Measurements from ENCODE around the gene HIRA. TPM values are rescaled to one million over a fixed set of nuclear protein-coding genes. Genes with fewer than 3 reads are reported as not detected.

HIRA gene
- total and polyA plus RNA-seq, 9 of the 15 experiments (the other 6 are each of a cell fraction or from before 2014, with no cell fraction given) = 0.96 to 132 (median 58.4) TPM

DNA sequence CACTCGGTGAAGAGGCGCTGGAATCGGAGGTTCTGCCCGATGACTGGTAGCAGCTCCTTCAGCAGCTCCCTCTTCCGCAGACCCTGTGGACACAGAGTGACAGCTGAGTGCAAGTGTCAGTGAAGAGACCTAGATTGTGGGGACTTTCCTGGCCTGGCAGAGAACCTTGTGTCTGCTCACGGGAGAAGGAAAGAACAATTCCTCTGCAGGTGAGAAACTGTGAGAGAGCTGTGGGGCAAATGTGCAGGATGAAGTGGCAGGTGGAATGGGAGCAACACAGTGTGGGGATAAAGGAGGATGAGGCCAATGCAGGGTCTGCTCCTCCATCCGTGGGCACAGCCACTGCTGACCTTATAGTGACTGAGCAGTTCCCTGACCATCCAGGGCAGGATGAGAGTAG, 100.1 kb downstream of the HIRA start (continued):
- TF ChIP-seq IFI16 (CRISPR knock-in tag; IDR thresholded peaks at IDR 0.05) = no peak
- 0 out of 2 replicates have a peak, but pooled peaks have one; percentile 42 for TF ChIP-seq POLR2AphosphoS2 (IDR thresholded peaks at IDR 0.05; ENCODE audit: low read length)
- TF ChIP-seq ATF1 (CRISPR knock-in tag; IDR thresholded peaks at IDR 0.05) = no peak
- TF ChIP-seq ATF1 (tag; IDR thresholded peaks at IDR 0.05) = no peak
- TF ChIP-seq EWSR1 (IDR thresholded peaks at IDR 0.05; ENCODE audit: borderline replicate concordance, low read depth, partially characterized antibody) = no peak
- TF ChIP-seq, protein P1, sequence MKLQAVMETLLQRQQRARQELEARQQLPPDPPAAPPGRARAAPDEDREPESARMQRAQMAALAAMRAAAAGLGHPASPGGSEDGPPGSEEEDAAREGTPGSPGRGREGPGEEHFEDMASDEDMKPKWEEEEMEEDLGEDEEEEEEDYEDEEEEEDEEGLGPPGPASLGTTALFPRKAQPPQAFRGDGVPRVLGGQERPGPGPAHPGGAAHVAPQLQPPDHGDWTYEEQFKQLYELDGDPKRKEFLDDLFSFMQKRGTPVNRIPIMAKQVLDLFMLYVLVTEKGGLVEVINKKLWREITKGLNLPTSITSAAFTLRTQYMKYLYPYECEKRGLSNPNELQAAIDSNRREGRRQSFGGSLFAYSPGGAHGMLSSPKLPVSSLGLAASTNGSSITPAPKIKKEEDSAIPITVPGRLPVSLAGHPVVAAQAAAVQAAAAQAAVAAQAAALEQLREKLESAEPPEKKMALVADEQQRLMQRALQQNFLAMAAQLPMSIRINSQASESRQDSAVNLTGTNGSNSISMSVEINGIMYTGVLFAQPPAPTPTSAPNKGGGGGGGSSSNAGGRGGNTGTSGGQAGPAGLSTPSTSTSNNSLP (IDR thresholded peaks at IDR 0.05; ENCODE audit: borderline replicate concordance, low read depth, low read length) = no peak
- peak; percentile 85 for TF ChIP-seq WHSC1 (IDR thresholded peaks at IDR 0.05; ENCODE audit: low read length)
- peak; percentile 10; the same call in 1 of the 2 replicates for TF ChIP-seq SUPT5H (IDR thresholded peaks at IDR 0.05)
- no peak for TF ChIP-seq XRCC4 (IDR thresholded peaks at IDR 0.05; ENCODE audit: extremely low read depth, insufficient read depth, insufficient read length)
- TF ChIP-seq COPS2 (conservative IDR thresholded peaks at IDR 0.05) = no peak
- TF ChIP-seq TBP (optimal IDR thresholded peaks at IDR 0.05; ENCODE audit: low read depth, low read length) = peak; percentile 18
- no peak for TF ChIP-seq PRPF4 (IDR thresholded peaks at IDR 0.05; ENCODE audit: insufficient read depth, low read depth, low read length, poor library complexity, severe bottlenecking)
- TF ChIP-seq TRIM28 (IDR thresholded peaks at IDR 0.05) = no peak
- TF ChIP-seq ZNF785 (CRISPR knock-in tag; IDR thresholded peaks at IDR 0.05) = no peak
- TF ChIP-seq NFIX (CRISPR knock-in tag; IDR thresholded peaks at IDR 0.05; ENCODE audit: low read depth) = no peak
- TF ChIP-seq, protein P2, sequence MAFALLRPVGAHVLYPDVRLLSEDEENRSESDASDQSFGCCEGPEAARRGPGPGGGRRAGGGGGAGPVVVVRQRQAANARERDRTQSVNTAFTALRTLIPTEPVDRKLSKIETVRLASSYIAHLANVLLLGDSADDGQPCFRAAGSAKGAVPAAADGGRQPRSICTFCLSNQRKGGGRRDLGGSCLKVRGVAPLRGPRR (CRISPR knock-in tag; IDR thresholded peaks at IDR 0.05) = no peak
- TF ChIP-seq SAFB (IDR thresholded peaks at IDR 0.05; ENCODE audit: borderline replicate concordance, low read depth, low read length) = no peak
- TF ChIP-seq SRF (CRISPR knock-in tag; IDR thresholded peaks at IDR 0.05) = no peak
- no peak for TF ChIP-seq SMC3 (conservative IDR thresholded peaks at IDR 0.05; ENCODE audit: insufficient read depth, low read depth, low read length)
- TF ChIP-seq, protein P3, sequence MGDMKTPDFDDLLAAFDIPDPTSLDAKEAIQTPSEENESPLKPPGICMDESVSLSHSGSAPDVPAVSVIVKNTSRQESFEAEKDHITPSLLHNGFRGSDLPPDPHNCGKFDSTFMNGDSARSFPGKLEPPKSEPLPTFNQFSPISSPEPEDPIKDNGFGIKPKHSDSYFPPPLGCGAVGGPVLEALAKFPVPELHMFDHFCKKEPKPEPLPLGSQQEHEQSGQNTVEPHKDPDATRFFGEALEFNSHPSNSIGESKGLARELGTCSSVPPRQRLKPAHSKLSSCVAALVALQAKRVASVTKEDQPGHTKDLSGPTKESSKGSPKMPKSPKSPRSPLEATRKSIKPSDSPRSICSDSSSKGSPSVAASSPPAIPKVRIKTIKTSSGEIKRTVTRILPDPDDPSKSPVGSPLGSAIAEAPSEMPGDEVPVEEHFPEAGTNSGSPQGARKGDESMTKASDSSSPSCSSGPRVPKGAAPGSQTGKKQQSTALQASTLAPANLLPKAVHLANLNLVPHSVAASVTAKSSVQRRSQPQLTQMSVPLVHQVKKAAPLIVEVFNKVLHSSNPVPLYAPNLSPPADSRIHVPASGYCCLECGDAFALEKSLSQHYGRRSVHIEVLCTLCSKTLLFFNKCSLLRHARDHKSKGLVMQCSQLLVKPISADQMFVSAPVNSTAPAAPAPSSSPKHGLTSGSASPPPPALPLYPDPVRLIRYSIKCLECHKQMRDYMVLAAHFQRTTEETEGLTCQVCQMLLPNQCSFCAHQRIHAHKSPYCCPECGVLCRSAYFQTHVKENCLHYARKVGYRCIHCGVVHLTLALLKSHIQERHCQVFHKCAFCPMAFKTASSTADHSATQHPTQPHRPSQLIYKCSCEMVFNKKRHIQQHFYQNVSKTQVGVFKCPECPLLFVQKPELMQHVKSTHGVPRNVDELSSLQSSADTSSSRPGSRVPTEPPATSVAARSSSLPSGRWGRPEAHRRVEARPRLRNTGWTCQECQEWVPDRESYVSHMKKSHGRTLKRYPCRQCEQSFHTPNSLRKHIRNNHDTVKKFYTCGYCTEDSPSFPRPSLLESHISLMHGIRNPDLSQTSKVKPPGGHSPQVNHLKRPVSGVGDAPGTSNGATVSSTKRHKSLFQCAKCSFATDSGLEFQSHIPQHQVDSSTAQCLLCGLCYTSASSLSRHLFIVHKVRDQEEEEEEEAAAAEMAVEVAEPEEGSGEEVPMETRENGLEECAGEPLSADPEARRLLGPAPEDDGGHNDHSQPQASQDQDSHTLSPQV (IDR thresholded peaks at IDR 0.05) = no peak
- TF ChIP-seq ERF (CRISPR knock-in tag; IDR thresholded peaks at IDR 0.05) = no peak
- TF ChIP-seq, protein P4, sequence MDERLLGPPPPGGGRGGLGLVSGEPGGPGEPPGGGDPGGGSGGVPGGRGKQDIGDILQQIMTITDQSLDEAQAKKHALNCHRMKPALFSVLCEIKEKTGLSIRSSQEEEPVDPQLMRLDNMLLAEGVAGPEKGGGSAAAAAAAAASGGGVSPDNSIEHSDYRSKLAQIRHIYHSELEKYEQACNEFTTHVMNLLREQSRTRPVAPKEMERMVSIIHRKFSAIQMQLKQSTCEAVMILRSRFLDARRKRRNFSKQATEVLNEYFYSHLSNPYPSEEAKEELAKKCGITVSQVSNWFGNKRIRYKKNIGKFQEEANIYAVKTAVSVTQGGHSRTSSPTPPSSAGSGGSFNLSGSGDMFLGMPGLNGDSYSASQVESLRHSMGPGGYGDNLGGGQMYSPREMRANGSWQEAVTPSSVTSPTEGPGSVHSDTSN (CRISPR knock-in tag; IDR thresholded peaks at IDR 0.05; ENCODE audit: low read depth) = no peak
- TF ChIP-seq, protein P4 (tag; conservative IDR thresholded peaks at IDR 0.05; ENCODE audit: low read depth) = no peak
